Mesenchymal stem cell (in vitro differentiated cells and primary cell): ENCODE results near the gene CNDP2.

Source experiments
- DNase-seq: peaks from one replicate; pipeline ENCODE4 v3.0.0-alpha.2; 2013
- H2AFZ ChIP-seq: one replicate; pipeline ENCODE4 v1.6.1; 2013; ENCODE audit warnings: low read depth, mild to moderate bottlenecking, control low read depth, inconsistent platforms, low read length, moderate library complexity
- H2AK5ac ChIP-seq: 2 replicates; pipeline ENCODE4 v1.6.1; 2013; ENCODE audit warnings: low read length, moderate library complexity, mild to moderate bottlenecking, inconsistent platforms; ENCODE audit not compliant: severe bottlenecking
- H2BK120ac ChIP-seq: one replicate; pipeline ENCODE4 v1.6.1; 2013; ENCODE audit warnings: low read depth, mild to moderate bottlenecking, inconsistent platforms, low read length, moderate library complexity
- H2BK12ac ChIP-seq, 2 experiments: one replicate each; pipeline ENCODE4 v1.6.1; 2013; ENCODE audit warnings: inconsistent platforms in 2 of 2, low read length in 2 of 2, mild to moderate bottlenecking in 2 of 2, moderate library complexity in 2 of 2, control low read depth in 1 of 2
- H2BK15ac ChIP-seq: one replicate; pipeline ENCODE4 v1.6.1; 2013; ENCODE audit warnings: mild to moderate bottlenecking, low read depth, inconsistent platforms; ENCODE audit not compliant: poor library complexity, severe bottlenecking
- H2BK5ac ChIP-seq: 2 replicates; pipeline ENCODE4 v1.6.1; 2013; ENCODE audit warnings: low read depth, mild to moderate bottlenecking, low read length, control low read depth, inconsistent platforms; ENCODE audit not compliant: poor library complexity, severe bottlenecking
- H3K14ac ChIP-seq, 2 experiments: one replicate each; pipeline ENCODE4 v1.6.1; 2013; ENCODE audit warnings: inconsistent platforms in 2 of 2, low read length in 2 of 2, control low read depth in 1 of 2, mild to moderate bottlenecking in 1 of 2, moderate library complexity in 1 of 2
- H3K18ac ChIP-seq, 2 experiments: one replicate each; pipeline ENCODE4 v1.6.1; 2013; ENCODE audit warnings: inconsistent platforms in 2 of 2, low read length in 2 of 2, control low read depth in 1 of 2, low read depth in 1 of 2, mild to moderate bottlenecking in 1 of 2
- H3K23ac ChIP-seq, 2 experiments: one replicate each; pipeline ENCODE4 v1.6.1; 2013; ENCODE audit warnings: inconsistent platforms in 2 of 2, low read length in 2 of 2, mild to moderate bottlenecking in 2 of 2, moderate library complexity in 2 of 2, control low read depth in 1 of 2
- H3K27ac ChIP-seq: 2 replicates; pipeline ENCODE4 v1.5.1; 2013; ENCODE audit warnings: mild to moderate bottlenecking, moderate library complexity, low read length, control low read depth, inconsistent platforms; ENCODE audit not compliant: poor library complexity, severe bottlenecking
- H3K27me3 ChIP-seq, 2 experiments: 2 replicates each; pipeline versions ENCODE4 v1.6.1 to v1.7.0; 2013; ENCODE audit warnings: low read length in 2 of 2, mild to moderate bottlenecking in 2 of 2, moderate library complexity in 2 of 2, control low read depth in 1 of 2, inconsistent platforms in 1 of 2; ENCODE audit not compliant: control insufficient read depth in 1 of 2, insufficient read depth in 1 of 2
- H3K36me3 ChIP-seq, 2 experiments: 2 replicates each; pipeline versions ENCODE4 v1.6.1 to v1.7.0; 2013; ENCODE audit warnings: low read length in 2 of 2, control low read depth in 1 of 2, inconsistent platforms in 1 of 2, low read depth in 1 of 2, mild to moderate bottlenecking in 1 of 2; ENCODE audit not compliant: insufficient read depth in 2 of 2, control insufficient read depth in 1 of 2
- H3K4ac ChIP-seq, 2 experiments: one replicate each; pipeline ENCODE4 v1.6.1; 2013; ENCODE audit warnings: inconsistent platforms in 2 of 2, low read length in 2 of 2, mild to moderate bottlenecking in 2 of 2, moderate library complexity in 2 of 2, control low read depth in 1 of 2, low read depth in 1 of 2
- H3K4me1 ChIP-seq: 2 replicates; pipeline ENCODE4 v1.6.1; 2013; ENCODE audit warnings: low read depth, low read length, control low read depth; ENCODE audit not compliant: control insufficient read depth, insufficient read depth
- H3K4me2 ChIP-seq: 2 replicates; pipeline ENCODE4 v1.6.1; 2013; ENCODE audit warnings: low read length, mild to moderate bottlenecking, inconsistent platforms; ENCODE audit not compliant: poor library complexity, severe bottlenecking
- H3K4me3 ChIP-seq, 2 experiments: 2 replicates each; pipeline versions ENCODE4 v1.5.1 to v1.7.0; 2013; ENCODE audit warnings: low read length in 2 of 2, mild to moderate bottlenecking in 2 of 2, control low read depth in 1 of 2, low read depth in 1 of 2; ENCODE audit not compliant: insufficient read depth in 1 of 2
- H3K79me1 ChIP-seq: replicated peaks from 2 replicates; pipeline ENCODE4 v1.6.1; 2013; ENCODE audit warnings: mild to moderate bottlenecking, control low read depth, low read length, inconsistent platforms; ENCODE audit not compliant: poor library complexity, severe bottlenecking
- H3K9ac ChIP-seq: 2 replicates; pipeline ENCODE4 v1.7.0; 2013; ENCODE audit warnings: mild to moderate bottlenecking, low read length, moderate library complexity
- H3K9me3 ChIP-seq: 2 replicates; pipeline ENCODE4 v1.7.0; 2013; ENCODE audit warnings: mild to moderate bottlenecking, low read length; ENCODE audit not compliant: control insufficient read depth
- H4K8ac ChIP-seq: one replicate; pipeline ENCODE4 v1.6.1; 2013; ENCODE audit warnings: inconsistent platforms, mild to moderate bottlenecking, low read length, moderate library complexity
- H4K91ac ChIP-seq: one replicate; pipeline ENCODE4 v1.6.1; 2013; ENCODE audit warnings: mild to moderate bottlenecking, low read length, inconsistent platforms
- WGBS: methylation state at CpG from one replicate; pipeline ENCODE4 v1.1.7; 2013; ENCODE audit warnings: mixed read lengths; 5-methylcytosine and 5-hydroxymethylcytosine counted together

The CNDP2 gene

DNA sequence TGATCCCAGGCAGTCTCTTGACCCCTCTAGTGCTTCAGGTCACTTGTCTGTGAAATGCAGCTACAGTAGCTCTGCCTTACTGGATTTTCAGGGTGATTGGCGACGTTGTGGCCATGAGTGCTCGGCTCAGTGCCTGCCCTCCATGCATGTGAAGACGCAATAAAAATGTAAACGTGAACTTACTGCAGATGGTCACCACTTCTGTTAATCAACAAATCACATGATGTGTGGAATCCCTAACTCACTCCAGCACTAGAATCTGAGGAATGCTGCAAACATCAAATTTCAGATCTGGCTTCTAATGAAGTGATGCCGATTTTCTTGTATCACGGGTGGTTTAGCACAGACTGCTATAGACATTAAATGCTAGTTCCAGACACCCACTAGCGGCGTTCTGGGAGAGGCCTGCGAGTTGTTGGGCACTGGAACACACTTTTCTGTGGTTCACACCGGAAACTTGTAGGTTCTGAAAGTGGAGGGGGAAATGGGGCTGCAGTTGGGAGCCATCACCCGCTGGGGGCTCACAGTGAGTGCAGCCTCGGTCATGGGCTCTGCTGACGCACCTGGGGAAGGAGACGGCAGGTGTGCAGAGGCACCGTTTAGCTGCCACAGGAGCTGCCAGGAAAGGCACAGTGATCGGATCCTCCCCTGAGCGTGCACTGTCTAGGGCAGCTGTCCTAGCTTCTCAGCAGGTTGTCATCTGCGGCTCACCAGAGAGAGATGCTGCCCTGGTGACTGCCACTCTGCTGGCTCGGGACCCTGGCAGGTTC lies 44.7 kb downstream of the CNDP2 start:
- Histone ChIP-seq H3K36me3 (no peaks in the 10 kb centered on the region), H2AK5ac (no peak overlapping the region)

DNA sequence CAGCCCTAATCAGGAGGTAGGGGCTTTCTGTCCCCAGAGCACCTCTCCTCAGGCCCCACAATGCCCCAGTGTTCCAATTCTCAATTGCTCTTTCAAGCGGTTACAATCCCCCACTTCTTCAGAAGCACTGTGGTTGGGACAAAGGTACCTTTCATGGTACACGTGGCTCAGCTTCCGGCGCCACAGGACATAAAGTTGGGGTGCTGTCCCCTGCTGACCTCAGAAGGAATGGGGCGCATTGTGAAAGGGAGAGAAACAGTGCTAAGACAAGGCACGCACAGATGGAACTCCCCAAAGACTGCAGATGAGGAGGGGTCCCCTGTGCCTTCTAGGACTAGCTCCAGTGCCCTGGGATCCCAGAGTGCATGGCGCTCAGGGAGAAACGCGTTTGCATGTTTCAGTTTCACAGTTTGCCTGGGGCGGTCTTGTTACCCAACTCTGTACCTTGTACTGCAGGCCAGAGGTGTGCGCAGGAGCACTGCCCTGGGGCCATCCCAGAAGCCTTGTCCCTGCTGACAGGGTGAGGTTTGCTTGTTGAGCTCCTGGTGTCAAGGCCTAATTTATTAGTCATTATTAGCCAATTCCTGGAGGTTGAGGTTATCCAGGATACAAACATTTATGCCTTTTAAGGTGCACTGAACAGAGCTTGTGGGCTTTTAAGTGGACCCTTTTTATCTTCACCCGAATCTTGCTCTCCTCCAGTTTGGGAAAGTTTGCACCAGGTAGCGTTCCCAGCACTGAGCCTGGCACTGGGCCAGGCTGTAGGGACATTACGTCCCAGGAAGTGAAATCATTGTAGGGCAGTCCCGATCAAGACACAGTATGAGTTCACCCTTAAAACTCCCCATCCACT lies 45.8 kb downstream of the CNDP2 start:
- Histone ChIP-seq H2BK5ac (no peak overlapping the region), H2AFZ (no peak overlapping the region)

More for the DNA sequence above, 44.7 kb downstream of the CNDP2 start:
- no peak overlapping the region for H3K18ac ChIP-seq
- H2BK120ac ChIP-seq: no peak overlapping the region
- no peak overlapping the region for H3K4ac ChIP-seq
- H3K9me3 ChIP-seq: no peaks in the 10 kb centered on the region
- peak overlapping the region; percentile 61 for H4K91ac ChIP-seq
- H3K14ac ChIP-seq: peak overlapping the region in 1 of 2 experiments; percentile 63
- 63% methylated on average over 20 of the region's 20 CpGs for WGBS
- H3K27me3 ChIP-seq: peaks cover 26 to 28% of the 10 kb centered on the region in 2 experiments
- peak; percentile 26 for DNase-seq
- H3K4me3 ChIP-seq: no peak overlapping the region
- H2BK15ac ChIP-seq: no peak overlapping the region
- H2BK12ac ChIP-seq: no peak overlapping the region
- H3K4me1 ChIP-seq: peaks cover 8% of the 10 kb centered on the region
- H2AFZ ChIP-seq: peak overlapping the region; percentile 39
- no peak overlapping the region for H3K4me2 ChIP-seq
- no peak overlapping the region for H3K27ac ChIP-seq
- no peak overlapping the region for H4K8ac ChIP-seq
- no peak overlapping the region for H2BK5ac ChIP-seq
- no peak overlapping the region for H3K23ac ChIP-seq
- H3K79me1 ChIP-seq: no peaks in the 10 kb centered on the region
- no peak overlapping the region for H3K9ac ChIP-seq

DNA sequence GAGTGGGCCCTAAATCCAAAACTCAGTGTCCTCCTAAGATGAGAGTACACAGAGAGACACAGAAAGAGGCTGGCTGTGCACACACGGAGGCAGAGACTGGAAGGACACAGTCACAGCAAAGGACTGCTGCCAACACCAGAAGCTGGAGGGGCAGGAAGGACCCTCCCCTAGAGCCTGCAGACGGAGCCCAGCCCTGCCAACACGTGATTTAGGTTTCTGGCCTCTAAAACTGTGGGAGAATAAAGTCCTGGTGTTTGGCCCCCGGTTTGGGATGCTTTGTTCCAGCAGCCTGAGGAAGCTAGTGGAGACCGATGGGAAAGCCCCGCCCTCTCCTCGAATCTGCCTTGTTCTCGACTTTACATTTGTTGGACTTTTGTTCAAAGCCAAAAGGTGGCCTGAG lies 48.7 kb downstream of the CNDP2 start:
- Histone ChIP-seq H2BK12ac (no peak overlapping the region), H3K9ac (no peak overlapping the region), H2BK15ac (no peak overlapping the region), H3K18ac (no peak overlapping the region), H3K4ac (no peak overlapping the region), H4K8ac (no peak overlapping the region), H3K23ac (no peak overlapping the region), H3K9me3 (peaks cover 15% of the 10 kb centered on the region), H3K27ac (no peak overlapping the region), H2BK5ac (no peak overlapping the region), H2AK5ac (no peak overlapping the region), H3K4me3 (no peak overlapping the region), H4K91ac (no peak overlapping the region), H3K4me2 (no peak overlapping the region), H3K4me1 (peaks cover 8% of the 10 kb centered on the region), H3K27me3 (peaks cover 15 to 19% of the 10 kb centered on the region in 2 experiments), H3K36me3 (no peaks in the 10 kb centered on the region), H3K14ac (no peak overlapping the region), H2BK120ac (no peak overlapping the region), H3K79me1 (no peaks in the 10 kb centered on the region), H2AFZ (no peak overlapping the region)
- no peak for DNase-seq
- 73% methylated on average over 8 of the region's 8 CpGs for WGBS

More for the DNA sequence above, 45.8 kb downstream of the CNDP2 start:
- Histone ChIP-seq H4K8ac (no peak overlapping the region), H3K79me1 (no peaks in the 10 kb centered on the region), H3K9ac (no peak overlapping the region), H3K27ac (no peak overlapping the region), H2AK5ac (no peak overlapping the region), H3K23ac (no peak overlapping the region), H2BK120ac (no peak overlapping the region), H4K91ac (no peak overlapping the region), H2BK15ac (no peak overlapping the region), H3K4me3 (no peak overlapping the region), H3K4me2 (no peak overlapping the region), H3K14ac (no peak overlapping the region), H3K4ac (no peak overlapping the region), H3K9me3 (no peaks in the 10 kb centered on the region), H2BK12ac (no peak overlapping the region), H3K4me1 (peaks cover 8% of the 10 kb centered on the region), H3K27me3 (peaks cover 26 to 28% of the 10 kb centered on the region in 2 experiments), H3K36me3 (no peaks in the 10 kb centered on the region), H3K18ac (no peak overlapping the region)
- WGBS: 88% methylated on average over 14 of the region's 15 CpGs
- DNase-seq: no peak

DNA sequence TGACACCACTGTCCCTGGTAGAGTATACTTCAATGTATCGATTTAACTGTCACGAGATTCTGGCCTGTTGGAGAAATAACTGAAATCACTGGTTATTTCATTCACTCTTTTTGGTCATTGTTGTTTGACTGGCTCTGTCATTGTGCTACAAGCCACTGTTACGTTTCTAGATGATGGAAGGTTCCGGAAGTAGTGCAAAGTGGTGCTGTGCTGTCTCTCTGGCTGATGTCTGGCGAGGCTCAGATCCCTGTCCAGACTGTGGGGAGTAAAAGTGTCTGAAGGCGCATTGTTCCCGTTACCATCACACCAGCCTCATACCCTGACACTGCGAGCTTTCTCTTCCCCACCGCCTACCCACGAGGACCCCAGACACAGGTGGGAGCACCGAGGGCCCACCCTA lies 49.8 kb downstream of the CNDP2 start:
- 93% methylated on average over 11 of the region's 11 CpGs for WGBS

More for the DNA sequence above, 49.8 kb downstream of the CNDP2 start:
- Histone ChIP-seq H3K79me1 (no peaks in the 10 kb centered on the region), H4K91ac (peak overlapping the region; percentile 34), H3K4me1 (peaks cover 2% of the 10 kb centered on the region), H3K14ac (no peak overlapping the region), H2BK5ac (no peak overlapping the region), H2AFZ (no peak overlapping the region), H3K4ac (no peak overlapping the region), H3K36me3 (no peaks in the 10 kb centered on the region), H2AK5ac (no peak overlapping the region), H4K8ac (no peak overlapping the region), H2BK15ac (no peak overlapping the region), H3K27me3 (peaks cover 8 to 10% of the 10 kb centered on the region in 2 experiments), H3K4me3 (no peak overlapping the region), H2BK12ac (peak overlapping the region in 1 of 2 experiments; percentile 8), H3K23ac (no peak overlapping the region), H2BK120ac (no peak overlapping the region), H3K18ac (peak overlapping the region in 1 of 2 experiments; percentile 48), H3K9ac (no peak overlapping the region), H3K27ac (no peak overlapping the region), H3K9me3 (peaks cover 17% of the 10 kb centered on the region), H3K4me2 (no peak overlapping the region)
- no peak for DNase-seq
